ENCODE measurements around the gene DENND2A.

DENND2A gene

DNA sequence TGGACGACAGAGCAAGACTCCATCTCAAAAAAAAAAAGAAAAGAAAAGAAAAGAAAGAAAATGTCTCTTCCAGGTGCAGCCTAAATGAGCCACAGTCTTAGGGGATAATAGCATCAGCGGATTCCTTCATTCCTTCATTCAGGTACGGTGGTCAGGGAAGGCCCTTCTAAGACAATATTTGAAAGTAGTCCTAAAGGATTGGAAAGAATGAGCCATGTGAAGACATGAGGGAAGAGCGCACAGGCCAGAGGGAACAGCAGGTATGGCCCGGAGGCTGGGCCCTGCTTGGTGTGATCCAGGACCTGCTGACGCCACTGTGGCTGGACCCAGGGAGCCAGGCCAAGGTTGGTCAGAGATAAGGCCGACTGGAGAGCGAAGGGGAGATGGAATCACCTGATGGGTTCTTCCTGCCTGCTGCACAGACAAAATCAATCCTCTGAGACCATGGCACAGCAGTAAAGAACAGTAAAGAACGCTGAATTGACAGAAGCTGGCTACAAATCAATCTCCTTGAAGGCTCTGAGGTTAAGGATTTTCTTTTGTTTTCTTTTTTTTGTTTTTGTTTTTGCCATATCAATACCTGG lies 145.0 kb downstream of the DENND2A start:
- no peak for DNase-seq

DNA sequence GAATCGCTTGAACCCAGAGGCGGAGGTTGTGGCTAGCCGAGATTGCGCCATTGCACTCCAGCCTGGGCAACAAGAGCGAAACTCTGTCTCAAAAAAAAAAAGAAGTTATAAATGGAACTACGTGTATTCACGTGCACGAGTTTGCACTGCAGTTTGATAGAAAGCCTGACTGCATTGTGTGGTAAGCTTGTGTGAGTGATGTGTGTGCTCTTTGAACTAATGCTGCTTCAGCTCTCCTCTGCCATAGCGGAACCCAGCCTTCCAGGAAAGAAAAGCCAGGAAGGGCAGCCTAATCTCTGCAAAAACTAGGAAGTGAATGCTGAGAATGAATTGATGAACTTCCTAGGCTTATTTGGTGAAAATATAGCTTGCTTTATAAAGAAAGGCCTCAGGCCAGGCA lies 145.7 kb downstream of the DENND2A start:
- no peak for DNase-seq

DNA sequence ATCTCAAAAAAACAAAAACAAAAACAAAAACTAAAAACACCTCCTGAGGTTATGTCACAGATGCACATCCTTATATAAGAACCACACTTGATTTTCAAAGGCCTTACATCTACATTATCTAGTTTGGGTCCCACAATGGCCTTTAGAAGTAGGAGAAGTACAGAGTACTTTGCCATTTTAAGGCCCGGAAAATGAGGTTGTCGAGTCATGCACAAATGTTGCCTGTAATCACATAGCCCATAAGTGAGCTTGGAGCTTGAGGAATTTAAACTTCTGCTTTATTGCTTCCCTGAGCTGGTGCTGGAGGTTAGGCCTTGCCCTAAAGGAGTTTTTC lies 151.6 kb downstream of the DENND2A start:
- DNase-seq, result no peak

DNA sequence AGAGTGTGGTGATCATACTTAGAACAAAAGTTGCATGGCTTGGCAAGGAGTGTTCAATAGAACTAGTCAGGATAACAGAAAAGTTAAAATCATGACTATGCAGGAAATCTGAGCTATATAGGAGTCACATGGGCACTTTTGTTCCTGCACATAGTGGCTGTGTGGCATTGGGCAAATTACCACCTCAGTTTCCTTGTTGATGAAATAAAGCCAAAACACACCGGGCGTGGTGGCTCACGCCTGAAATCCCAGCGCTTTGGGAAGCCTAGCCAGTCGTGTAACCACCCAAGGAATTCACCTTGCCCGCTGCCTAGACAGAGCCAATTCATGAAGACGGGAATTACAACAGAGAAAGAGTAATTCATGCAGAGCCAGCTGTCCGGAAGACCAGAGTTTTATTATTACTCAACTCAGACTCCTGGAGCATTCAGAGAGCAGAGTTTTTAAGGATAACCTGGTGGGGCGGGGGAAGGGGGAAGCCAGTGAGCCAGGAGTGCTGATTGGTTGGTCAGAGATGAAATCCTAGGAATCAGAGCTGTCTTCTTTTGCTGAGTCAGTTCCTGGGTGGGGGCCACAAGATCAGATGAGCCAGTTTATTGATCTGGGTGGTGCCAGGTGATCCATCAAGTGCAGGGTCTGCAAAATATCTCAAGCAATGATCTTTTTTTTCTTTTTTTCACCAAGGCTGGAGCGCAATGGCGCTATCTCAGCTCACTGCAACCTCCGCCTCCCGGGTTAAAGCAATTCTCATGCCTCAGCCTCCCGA lies 154.9 kb downstream of the DENND2A start:
- DNase-seq, result no peak

GRCh38 chr7:140484951-140485499 lies 155.6 kb downstream of the DENND2A start:
- DNase-seq, result no peak

DNA sequence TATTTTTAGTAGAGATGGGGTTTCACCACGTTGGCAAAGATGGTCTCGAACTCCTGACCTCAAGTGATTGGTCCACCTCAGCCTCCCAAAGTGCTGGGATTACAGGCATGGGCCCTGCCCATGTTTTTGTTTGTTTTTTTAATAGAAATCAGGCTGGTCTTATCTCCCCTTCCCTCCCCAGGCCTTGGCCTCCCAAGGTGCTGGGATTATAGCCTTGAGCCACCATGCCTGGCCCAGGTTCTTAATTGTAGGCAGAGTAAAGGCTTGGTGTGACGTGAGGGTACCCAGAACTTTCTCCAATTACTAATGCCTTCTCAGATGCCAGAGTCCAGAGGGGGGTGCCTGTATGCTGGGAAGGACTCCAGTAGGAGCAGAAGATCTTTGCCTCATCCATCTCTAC lies 156.1 kb downstream of the DENND2A start:
- no peak for DNase-seq

DNA sequence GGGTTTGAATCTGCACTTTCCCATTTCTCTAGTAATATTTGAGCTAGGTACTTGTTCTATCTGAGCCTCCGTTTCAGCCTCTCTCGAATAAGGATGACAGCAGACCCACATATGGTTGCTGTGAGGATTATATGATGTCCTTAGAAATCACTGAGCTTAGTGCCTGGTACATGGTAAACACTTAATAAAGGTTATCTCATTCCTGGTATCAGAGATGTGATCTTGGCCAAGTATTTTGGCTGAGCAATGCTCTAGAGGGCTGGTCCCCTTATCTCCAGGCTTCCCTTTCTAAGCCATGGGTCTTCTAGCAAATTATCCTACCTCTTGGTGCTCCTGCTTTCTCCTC lies 160.9 kb downstream of the DENND2A start:
- DNase-seq, result no peak

GRCh38 chr7:140479062-140479738 lies 161.4 kb downstream of the DENND2A start, which contains the start of gene MKRN1:
Gene MKRN1 (minus strand): TSS chr7:140479505. CDS start chr7:140479344, 161 bp downstream.
- peak; percentile 97 for DNase-seq

GRCh38 chr7:140478246-140479061 lies 162.2 kb downstream of the DENND2A start:
- DNase-seq, result no peak

- no peak for DNase-seq
Measured at GRCh38 chr7:140476698-140477261, 163.8 kb downstream of the DENND2A start.

DNA sequence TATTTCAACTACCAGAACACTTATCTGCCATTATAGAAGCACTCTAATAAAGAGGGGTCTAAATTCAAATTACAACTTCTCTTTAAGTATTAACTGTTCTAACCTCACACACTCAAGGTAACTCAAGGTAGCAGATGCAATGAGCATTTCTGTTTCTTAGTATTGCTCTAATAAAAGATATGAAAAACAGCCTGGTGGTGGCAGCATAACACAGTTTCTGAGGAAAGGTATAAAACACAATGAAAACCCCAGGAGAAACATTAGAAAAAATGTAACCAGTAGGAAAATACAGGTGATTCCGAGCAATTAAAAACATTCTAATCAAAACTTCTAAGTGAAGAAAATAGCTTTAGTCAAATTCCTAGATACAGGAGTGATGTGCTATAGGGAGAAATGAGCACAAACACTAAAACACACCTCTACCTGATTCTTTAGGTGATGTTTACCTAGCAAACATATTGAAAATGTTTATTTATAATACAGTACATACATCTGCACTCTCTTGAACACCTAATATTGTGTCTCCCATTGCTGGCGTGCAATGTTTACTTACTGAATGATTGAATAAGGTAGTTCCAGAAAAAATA lies 164.8 kb downstream of the DENND2A start:
- peak; percentile 25 for DNase-seq
